GM12874 (cell line): ENCODE measurements around the gene HDAC7.

Experiments used
- TF ChIP-seq, protein P1 (sequence below): IDR thresholded peaks from 2 replicates; pipeline ENCODE4 v1.5.1; 2011; ENCODE audit warnings: low read depth, mild to moderate bottlenecking, control low read depth, low read length, moderate library complexity; ENCODE audit not compliant: insufficient read depth

Gene HDAC7

DNA sequence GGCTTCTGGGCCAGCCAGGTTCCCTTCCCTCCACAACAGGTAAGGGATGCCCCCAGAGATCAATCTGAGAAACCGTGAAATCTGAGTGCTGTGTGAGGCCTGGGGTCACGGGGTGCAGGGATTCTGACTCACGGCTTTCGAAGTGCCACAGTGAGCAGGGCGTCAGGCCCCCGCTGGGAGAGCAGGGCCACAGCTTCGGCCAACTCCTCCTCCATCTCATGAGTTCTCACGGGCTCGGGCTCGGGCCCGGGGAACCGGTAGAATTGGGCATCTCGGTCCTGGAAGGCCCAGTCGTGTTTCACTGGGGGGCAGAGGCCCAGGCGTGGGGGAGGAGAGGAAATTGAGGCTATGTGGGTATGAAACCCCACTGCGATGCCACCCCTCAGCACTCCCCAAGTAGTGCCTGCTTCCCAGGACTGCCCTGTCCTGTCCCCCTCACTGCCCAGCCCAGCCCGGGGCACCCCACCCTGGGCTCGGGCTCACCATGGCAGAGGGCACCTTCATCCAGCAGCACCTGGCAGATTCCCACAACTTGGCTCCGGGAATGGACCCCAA is 68.7 kb downstream of the HDAC7 start:
- TF ChIP-seq, protein P1, sequence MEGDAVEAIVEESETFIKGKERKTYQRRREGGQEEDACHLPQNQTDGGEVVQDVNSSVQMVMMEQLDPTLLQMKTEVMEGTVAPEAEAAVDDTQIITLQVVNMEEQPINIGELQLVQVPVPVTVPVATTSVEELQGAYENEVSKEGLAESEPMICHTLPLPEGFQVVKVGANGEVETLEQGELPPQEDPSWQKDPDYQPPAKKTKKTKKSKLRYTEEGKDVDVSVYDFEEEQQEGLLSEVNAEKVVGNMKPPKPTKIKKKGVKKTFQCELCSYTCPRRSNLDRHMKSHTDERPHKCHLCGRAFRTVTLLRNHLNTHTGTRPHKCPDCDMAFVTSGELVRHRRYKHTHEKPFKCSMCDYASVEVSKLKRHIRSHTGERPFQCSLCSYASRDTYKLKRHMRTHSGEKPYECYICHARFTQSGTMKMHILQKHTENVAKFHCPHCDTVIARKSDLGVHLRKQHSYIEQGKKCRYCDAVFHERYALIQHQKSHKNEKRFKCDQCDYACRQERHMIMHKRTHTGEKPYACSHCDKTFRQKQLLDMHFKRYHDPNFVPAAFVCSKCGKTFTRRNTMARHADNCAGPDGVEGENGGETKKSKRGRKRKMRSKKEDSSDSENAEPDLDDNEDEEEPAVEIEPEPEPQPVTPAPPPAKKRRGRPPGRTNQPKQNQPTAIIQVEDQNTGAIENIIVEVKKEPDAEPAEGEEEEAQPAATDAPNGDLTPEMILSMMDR: no peak

DNA sequence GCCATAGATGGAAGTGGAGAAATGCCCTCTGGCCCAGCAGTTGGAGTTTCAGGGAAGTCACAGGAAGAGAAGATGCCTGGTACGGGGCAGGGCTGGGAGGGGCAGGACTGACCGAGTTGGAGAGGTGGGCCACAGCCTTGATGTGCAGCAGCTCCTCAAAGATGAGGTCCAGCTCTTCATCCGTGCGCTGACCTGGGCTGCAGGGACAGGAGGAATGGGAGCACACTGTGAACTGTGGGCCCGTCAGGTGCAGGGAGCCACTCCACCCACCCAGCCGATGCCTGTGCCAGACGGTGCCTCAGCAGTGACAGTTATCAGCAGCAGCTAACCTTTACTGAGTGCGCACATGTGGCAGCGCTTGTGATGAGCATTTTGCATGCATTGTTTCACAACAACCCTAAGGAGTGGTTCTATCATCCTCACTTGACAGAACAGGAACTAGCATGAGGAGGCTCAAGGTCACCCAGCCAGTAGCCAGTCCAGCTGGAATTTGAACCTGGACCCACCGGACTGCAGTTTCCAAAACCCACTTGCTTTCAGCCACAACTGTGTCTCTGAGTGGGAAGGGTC is 69.4 kb downstream of the HDAC7 start:
- TF ChIP-seq, protein P1: no peak

GRCh38 chr12:47748899-47749298 is 70.8 kb downstream of the HDAC7 start:
- TF ChIP-seq, protein P1: no peak

DNA sequence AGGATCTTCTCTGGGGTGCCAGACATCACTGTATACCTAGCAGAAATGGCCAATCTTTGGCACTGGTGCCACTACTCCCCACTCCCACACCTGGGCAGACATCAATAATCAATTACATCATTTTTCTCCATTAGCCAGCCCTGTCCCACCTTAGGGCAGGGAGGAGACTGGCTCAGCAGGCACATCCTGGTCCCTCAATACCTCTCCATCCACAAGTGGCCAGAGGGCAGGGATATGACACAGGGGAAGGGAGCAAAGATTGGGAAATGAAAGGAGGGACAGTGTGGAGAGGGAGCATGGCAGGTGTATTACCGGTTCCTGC is 71.2 kb downstream of the HDAC7 start:
- TF ChIP-seq, protein P1: no peak

GRCh38 chr12:47747596-47748506 is 71.9 kb downstream of the HDAC7 start:
- TF ChIP-seq, protein P1: no peak

DNA sequence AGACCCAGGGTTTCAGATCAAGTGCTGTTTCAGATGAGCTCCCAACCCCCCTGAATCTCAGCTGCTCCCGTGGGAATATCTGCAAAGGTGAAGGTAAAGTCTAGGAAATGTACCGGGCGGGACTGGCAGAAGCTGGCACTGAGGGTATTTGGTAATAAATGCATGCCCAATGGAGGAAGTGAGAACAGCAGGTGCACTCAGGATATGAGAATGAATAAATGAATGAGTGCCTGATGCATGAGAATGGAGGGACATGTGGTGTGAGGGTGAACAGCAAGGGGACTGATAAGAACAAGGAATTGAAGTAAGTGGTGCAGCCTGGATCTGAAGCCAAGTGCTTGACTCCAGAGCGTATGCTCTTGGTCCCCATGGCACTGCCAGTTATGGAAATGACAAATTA is 72.6 kb downstream of the HDAC7 start:
- TF ChIP-seq, protein P1: no peak

- TF ChIP-seq, protein P1: no peak
Measured at GRCh38 chr12:47746523-47746922, 73.2 kb downstream of the HDAC7 start.
